ENCODE results near the gene NFAM1. TPM values are rescaled to one million over a fixed set of nuclear protein-coding genes. Genes with fewer than 3 reads are reported as not detected.

Gene NFAM1
- total RNA-seq, 1 donor from 2014 or later: 1.6 TPM

GRCh38 chr22:42384506-42384905, 47.7 kb downstream of the NFAM1 start:
- Mint-ChIP-seq H3K4me1 (ENCODE audit: unreplicated experiment) (no peaks in the 10 kb centered on the region), H3K36me3 (ENCODE audit: low read depth, unreplicated experiment) (no peaks in the 10 kb centered on the region)

GRCh38 chr22:42383851-42384417, 48.3 kb downstream of the NFAM1 start:
- no peaks in the 10 kb centered on the region for H3K9me3 Mint-ChIP-seq (ENCODE audit: unreplicated experiment)
- TF ChIP-seq, protein P1, sequence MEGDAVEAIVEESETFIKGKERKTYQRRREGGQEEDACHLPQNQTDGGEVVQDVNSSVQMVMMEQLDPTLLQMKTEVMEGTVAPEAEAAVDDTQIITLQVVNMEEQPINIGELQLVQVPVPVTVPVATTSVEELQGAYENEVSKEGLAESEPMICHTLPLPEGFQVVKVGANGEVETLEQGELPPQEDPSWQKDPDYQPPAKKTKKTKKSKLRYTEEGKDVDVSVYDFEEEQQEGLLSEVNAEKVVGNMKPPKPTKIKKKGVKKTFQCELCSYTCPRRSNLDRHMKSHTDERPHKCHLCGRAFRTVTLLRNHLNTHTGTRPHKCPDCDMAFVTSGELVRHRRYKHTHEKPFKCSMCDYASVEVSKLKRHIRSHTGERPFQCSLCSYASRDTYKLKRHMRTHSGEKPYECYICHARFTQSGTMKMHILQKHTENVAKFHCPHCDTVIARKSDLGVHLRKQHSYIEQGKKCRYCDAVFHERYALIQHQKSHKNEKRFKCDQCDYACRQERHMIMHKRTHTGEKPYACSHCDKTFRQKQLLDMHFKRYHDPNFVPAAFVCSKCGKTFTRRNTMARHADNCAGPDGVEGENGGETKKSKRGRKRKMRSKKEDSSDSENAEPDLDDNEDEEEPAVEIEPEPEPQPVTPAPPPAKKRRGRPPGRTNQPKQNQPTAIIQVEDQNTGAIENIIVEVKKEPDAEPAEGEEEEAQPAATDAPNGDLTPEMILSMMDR (IDR thresholded peaks at IDR 0.05; ENCODE audit: unreplicated experiment): no peak
- peaks cover 7% of the 10 kb centered on the region for H3K27me3 Mint-ChIP-seq (ENCODE audit: unreplicated experiment)
- no peaks in the 10 kb centered on the region for H3K36me3 Mint-ChIP-seq (ENCODE audit: low read depth, unreplicated experiment)
- no peaks in the 10 kb centered on the region for H3K4me1 Mint-ChIP-seq (ENCODE audit: unreplicated experiment)
- no peak overlapping the region for H3K4me3 Mint-ChIP-seq (ENCODE audit: unreplicated experiment)
- H3K27ac Mint-ChIP-seq (ENCODE audit: unreplicated experiment): no peak overlapping the region
- no peak for DNase-seq (ENCODE audit: low spot score)

More at GRCh38 chr22:42384506-42384905, 47.7 kb downstream of the NFAM1 start:
- peaks cover 7% of the 10 kb centered on the region for H3K27me3 Mint-ChIP-seq (ENCODE audit: unreplicated experiment)
- DNase-seq (ENCODE audit: low spot score): no peak
- no peaks in the 10 kb centered on the region for H3K9me3 Mint-ChIP-seq (ENCODE audit: unreplicated experiment)
- H3K27ac Mint-ChIP-seq (ENCODE audit: unreplicated experiment): no peak overlapping the region
- TF ChIP-seq, protein P1 (IDR thresholded peaks at IDR 0.05; ENCODE audit: unreplicated experiment): no peak
- no peak overlapping the region for H3K4me3 Mint-ChIP-seq (ENCODE audit: unreplicated experiment)

- Mint-ChIP-seq H3K36me3 (ENCODE audit: low read depth, unreplicated experiment) (no peaks in the 10 kb centered on the region), H3K9me3 (ENCODE audit: unreplicated experiment) (no peaks in the 10 kb centered on the region), H3K4me3 (ENCODE audit: unreplicated experiment) (no peak overlapping the region), H3K27me3 (ENCODE audit: unreplicated experiment) (peaks cover 11% of the 10 kb centered on the region), H3K4me1 (ENCODE audit: unreplicated experiment) (no peaks in the 10 kb centered on the region), H3K27ac (ENCODE audit: unreplicated experiment) (no peak overlapping the region)
- no peak for DNase-seq (ENCODE audit: low spot score)
- TF ChIP-seq, protein P1 (IDR thresholded peaks at IDR 0.05; ENCODE audit: unreplicated experiment): no peak
Measured at GRCh38 chr22:42383287-42383686, 48.9 kb downstream of the NFAM1 start.

DNA sequence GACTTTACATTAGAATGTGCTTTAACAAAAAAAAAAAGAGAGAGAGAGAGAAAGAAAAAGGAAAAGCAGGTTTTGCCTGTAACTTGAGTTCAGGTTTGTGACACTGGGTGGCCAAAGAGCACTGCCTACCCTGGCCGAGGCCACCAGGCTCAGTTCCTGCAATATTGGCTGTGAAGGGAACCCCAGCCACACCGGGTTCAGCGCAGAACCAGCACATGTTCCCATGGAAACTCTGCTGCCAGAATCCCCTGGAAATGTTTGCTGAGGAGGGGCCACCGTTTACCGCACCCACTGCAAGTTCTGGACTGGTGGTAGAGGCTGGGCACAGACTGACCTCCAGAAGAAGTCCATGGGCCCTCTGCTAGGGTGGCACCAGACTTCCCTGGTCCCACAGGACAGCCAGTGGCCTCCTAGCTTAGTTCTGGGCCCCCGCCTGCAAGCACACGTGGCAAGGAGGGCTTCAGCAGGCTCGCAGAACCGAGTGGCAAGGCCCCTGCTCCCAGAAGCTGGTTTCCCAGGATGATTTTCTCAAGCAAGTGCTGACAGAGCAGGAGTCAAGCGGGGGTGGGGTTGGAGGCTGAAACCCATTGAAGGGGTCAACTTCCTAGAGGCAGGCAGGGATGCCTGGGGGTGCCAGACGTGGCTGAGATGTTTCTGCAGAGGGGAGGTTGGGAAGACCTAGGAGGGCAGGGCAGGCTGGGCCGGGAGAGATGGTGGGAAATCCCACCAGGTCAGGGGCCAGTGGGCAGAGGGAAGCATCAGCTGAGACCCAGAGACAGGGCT, 51.2 kb downstream of the NFAM1 start:
- H3K4me1 Mint-ChIP-seq (ENCODE audit: unreplicated experiment): no peaks in the 10 kb centered on the region

More for the DNA sequence above, 51.2 kb downstream of the NFAM1 start:
- Mint-ChIP-seq H3K27me3 (ENCODE audit: unreplicated experiment) (peaks cover 8% of the 10 kb centered on the region), H3K36me3 (ENCODE audit: low read depth, unreplicated experiment) (no peaks in the 10 kb centered on the region), H3K27ac (ENCODE audit: unreplicated experiment) (no peak overlapping the region), H3K4me3 (ENCODE audit: unreplicated experiment) (no peak overlapping the region), H3K9me3 (ENCODE audit: unreplicated experiment) (no peaks in the 10 kb centered on the region)
- TF ChIP-seq, protein P1 (IDR thresholded peaks at IDR 0.05; ENCODE audit: unreplicated experiment): no peak
- DNase-seq (ENCODE audit: low spot score): no peak
